ENCODE data around the gene PAGR1. TPM values are rescaled to one million over a fixed set of nuclear protein-coding genes. Genes with fewer than 3 reads are reported as not detected.

PAGR1 gene
- total and polyA plus RNA-seq, 2 of the 13 experiments (the other 11 are each of a cell fraction or from before 2014, with no cell fraction given) = 9.8 to 66.4 TPM

- TF ChIP-seq RELA (CRISPR knock-in tag; IDR thresholded peaks at IDR 0.05) (no peak), EEA1 (CRISPR knock-in tag; IDR thresholded peaks at IDR 0.05; ENCODE audit: borderline replicate concordance) (no peak), ZNF772 (CRISPR knock-in tag; IDR thresholded peaks at IDR 0.05) (no peak), THAP9 (CRISPR knock-in tag; IDR thresholded peaks at IDR 0.05; ENCODE audit: borderline replicate concordance) (no peak), ZNF670 (CRISPR knock-in tag; IDR thresholded peaks at IDR 0.05; ENCODE audit: borderline replicate concordance) (no peak), HNF1B (CRISPR knock-in tag; IDR thresholded peaks at IDR 0.05) (no peak), ZKSCAN8 (CRISPR knock-in tag; IDR thresholded peaks at IDR 0.05; ENCODE audit: borderline replicate concordance) (no peak), SCMH1 (CRISPR knock-in tag; IDR thresholded peaks at IDR 0.05; ENCODE audit: borderline replicate concordance) (no peak), NR2C2 (CRISPR knock-in tag; IDR thresholded peaks at IDR 0.05; ENCODE audit: borderline replicate concordance) (no peak), ZNF512B (CRISPR knock-in tag; IDR thresholded peaks at IDR 0.05; ENCODE audit: borderline replicate concordance) (no peak), TEAD3 (CRISPR knock-in tag; optimal IDR thresholded peaks at IDR 0.05; ENCODE audit: borderline replicate concordance) (no peak)
- TF ChIP-seq, protein P1, sequence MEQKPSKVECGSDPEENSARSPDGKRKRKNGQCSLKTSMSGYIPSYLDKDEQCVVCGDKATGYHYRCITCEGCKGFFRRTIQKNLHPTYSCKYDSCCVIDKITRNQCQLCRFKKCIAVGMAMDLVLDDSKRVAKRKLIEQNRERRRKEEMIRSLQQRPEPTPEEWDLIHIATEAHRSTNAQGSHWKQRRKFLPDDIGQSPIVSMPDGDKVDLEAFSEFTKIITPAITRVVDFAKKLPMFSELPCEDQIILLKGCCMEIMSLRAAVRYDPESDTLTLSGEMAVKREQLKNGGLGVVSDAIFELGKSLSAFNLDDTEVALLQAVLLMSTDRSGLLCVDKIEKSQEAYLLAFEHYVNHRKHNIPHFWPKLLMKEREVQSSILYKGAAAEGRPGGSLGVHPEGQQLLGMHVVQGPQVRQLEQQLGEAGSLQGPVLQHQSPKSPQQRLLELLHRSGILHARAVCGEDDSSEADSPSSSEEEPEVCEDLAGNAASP (CRISPR knock-in tag; IDR thresholded peaks at IDR 0.05; ENCODE audit: borderline replicate concordance) = no peak
- TF ChIP-seq, protein P2, sequence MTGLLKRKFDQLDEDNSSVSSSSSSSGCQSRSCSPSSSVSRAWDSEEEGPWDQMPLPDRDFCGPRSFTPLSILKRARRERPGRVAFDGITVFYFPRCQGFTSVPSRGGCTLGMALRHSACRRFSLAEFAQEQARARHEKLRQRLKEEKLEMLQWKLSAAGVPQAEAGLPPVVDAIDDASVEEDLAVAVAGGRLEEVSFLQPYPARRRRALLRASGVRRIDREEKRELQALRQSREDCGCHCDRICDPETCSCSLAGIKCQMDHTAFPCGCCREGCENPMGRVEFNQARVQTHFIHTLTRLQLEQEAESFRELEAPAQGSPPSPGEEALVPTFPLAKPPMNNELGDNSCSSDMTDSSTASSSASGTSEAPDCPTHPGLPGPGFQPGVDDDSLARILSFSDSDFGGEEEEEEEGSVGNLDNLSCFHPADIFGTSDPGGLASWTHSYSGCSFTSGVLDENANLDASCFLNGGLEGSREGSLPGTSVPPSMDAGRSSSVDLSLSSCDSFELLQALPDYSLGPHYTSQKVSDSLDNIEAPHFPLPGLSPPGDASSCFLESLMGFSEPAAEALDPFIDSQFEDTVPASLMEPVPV (CRISPR knock-in tag; IDR thresholded peaks at IDR 0.05) = no peak
- TF ChIP-seq, protein P3, sequence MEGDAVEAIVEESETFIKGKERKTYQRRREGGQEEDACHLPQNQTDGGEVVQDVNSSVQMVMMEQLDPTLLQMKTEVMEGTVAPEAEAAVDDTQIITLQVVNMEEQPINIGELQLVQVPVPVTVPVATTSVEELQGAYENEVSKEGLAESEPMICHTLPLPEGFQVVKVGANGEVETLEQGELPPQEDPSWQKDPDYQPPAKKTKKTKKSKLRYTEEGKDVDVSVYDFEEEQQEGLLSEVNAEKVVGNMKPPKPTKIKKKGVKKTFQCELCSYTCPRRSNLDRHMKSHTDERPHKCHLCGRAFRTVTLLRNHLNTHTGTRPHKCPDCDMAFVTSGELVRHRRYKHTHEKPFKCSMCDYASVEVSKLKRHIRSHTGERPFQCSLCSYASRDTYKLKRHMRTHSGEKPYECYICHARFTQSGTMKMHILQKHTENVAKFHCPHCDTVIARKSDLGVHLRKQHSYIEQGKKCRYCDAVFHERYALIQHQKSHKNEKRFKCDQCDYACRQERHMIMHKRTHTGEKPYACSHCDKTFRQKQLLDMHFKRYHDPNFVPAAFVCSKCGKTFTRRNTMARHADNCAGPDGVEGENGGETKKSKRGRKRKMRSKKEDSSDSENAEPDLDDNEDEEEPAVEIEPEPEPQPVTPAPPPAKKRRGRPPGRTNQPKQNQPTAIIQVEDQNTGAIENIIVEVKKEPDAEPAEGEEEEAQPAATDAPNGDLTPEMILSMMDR (CRISPR knock-in tag; IDR thresholded peaks at IDR 0.05) = no peak
- TF ChIP-seq, protein P4, sequence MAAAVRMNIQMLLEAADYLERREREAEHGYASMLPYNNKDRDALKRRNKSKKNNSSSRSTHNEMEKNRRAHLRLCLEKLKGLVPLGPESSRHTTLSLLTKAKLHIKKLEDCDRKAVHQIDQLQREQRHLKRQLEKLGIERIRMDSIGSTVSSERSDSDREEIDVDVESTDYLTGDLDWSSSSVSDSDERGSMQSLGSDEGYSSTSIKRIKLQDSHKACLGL (CRISPR knock-in tag; IDR thresholded peaks at IDR 0.05) = no peak
These were observed 26.2 kb upstream of the PAGR1 start (continued) for GRCh38 chr16:29789775-29790182.

Measured in HepG2 (cell line).